Islet precursor cell (in vitro differentiated cells): ENCODE measurements around the gene EBF3.

Source experiments
- DNase-seq: peaks from one replicate; pipeline ENCODE4 v3.0.0-alpha.2; 2018

Gene EBF3

GRCh38 chr10:129790715-129791446 lies 173.2 kb downstream of the EBF3 start:
- DNase-seq: no peak

GRCh38 chr10:129788215-129788614 lies 175.9 kb downstream of the EBF3 start:
- DNase-seq: no peak

GRCh38 chr10:129787557-129787956 lies 176.5 kb downstream of the EBF3 start:
- DNase-seq: no peak

- DNase-seq: no peak
These were observed 177.9 kb downstream of the EBF3 start for GRCh38 chr10:129786216-129786615.

GRCh38 chr10:129785536-129785981 lies 178.5 kb downstream of the EBF3 start:
- DNase-seq: no peak
